HepG2 (cell line): ENCODE results near the gene ZNF669. TPM values are rescaled to one million over a fixed set of nuclear protein-coding genes. Genes with fewer than 3 reads are reported as not detected.

ENCODE experiments used
- ATAC-seq: fragments of 200-7000 bp; cut with Tn5 transposase; 3 replicates; pipeline ENCODE4 v1.9.1; 2020; ENCODE audit warnings: mild to moderate bottlenecking, moderate library complexity
- BruUV-seq: library from RNA; stranded (reverse); fragments of 400-500 nt; replicated peaks from 2 replicates; lab custom pipeline; 2021; lab: Mats Ljungman, UMichigan
- CTCF ChIA-PET: fragments of 300-600 bp; formaldehyde crosslinking; extraction: SDS; loops from one replicate; lab custom pipeline; 2021; ENCODE audit warnings: low total read pairs, inconsistent platforms, low intra/inter-chr PET ratio; lab: Yijun Ruan, JAX
- POLR2A ChIA-PET: fragments of 350-600 bp; sonication (Branson Sonifier 250); formaldehyde crosslinking; loops from one replicate; lab custom pipeline; 2020; ENCODE audit warnings: antibody characterized with exemption, inconsistent platforms; lab: Yijun Ruan, JAX
- DNase-seq: peaks from one replicate; pipeline ENCODE4 v3.0.0-alpha.2; 2015; ENCODE audit warnings: low spot score
- FAIRE-seq: peaks from 3 replicates; lab custom pipeline; 2011; peaks lifted over from hg19 to GRCh38; lab: Jason Lieb, UNC
- H2AFZ ChIP-seq: one replicate; pipeline ENCODE4 v1.6.1; 2011; ENCODE audit warnings: low read length, inconsistent platforms
- H3K27ac ChIP-seq: fragments of 300-600 bp; 3 replicates; pipeline ENCODE4 v1.8.0; 2011; ENCODE audit warnings: mixed run types, mild to moderate bottlenecking, mixed read lengths, low read length, inconsistent platforms; ENCODE audit not compliant: insufficient read depth; ENCODE audit errors: extremely low read length
- H3K27me3 ChIP-seq, 2 experiments: fragments of 200-600 bp in 1 of 2; 2 replicates in 1 of 2; 3 replicates in 1 of 2; pipeline versions ENCODE4 v1.6.0 to v1.8.0; 2011; ENCODE audit warnings: low read length in 2 of 2, mild to moderate bottlenecking in 2 of 2, moderate library complexity in 2 of 2, inconsistent platforms in 1 of 2; ENCODE audit not compliant: insufficient read depth in 2 of 2, control insufficient read depth in 1 of 2
- H3K36me3 ChIP-seq, 2 experiments: fragments of 200-600 bp in 1 of 2; replicated peaks in 1 of 2; 2 replicates in 1 of 2; 3 replicates in 1 of 2; pipeline versions ENCODE4 v1.5.1 to v1.8.0; 2011; ENCODE audit warnings: low read length in 2 of 2, inconsistent platforms in 1 of 2; ENCODE audit not compliant: insufficient read depth in 2 of 2, control insufficient read depth in 1 of 2
- H3K4me1 ChIP-seq: 2 replicates; pipeline ENCODE4 v1.5.1; 2012; ENCODE audit warnings: low read length, inconsistent platforms; ENCODE audit not compliant: insufficient read depth
- H3K4me2 ChIP-seq: 2 replicates; pipeline ENCODE4 v1.6.0; 2011; ENCODE audit warnings: low read depth, low read length, inconsistent platforms
- H3K4me3 ChIP-seq, 3 experiments: fragments of 200-600 bp in 1 of 3; sonication (generic), shearing (Covaris generic) in 1 of 3; replicated peaks in 1 of 3; 2 replicates each; pipeline ENCODE4 v1.5.1; 2011 to 2016; ENCODE audit warnings: low read length in 3 of 3, inconsistent platforms in 2 of 3, low read depth in 2 of 3, mild to moderate bottlenecking in 2 of 3, control low read depth in 1 of 3, mixed read lengths in 1 of 3; ENCODE audit not compliant: insufficient read depth in 1 of 3
- H3K79me2 ChIP-seq: one replicate; pipeline ENCODE4 v1.6.1; 2011; ENCODE audit warnings: low read length, inconsistent platforms; ENCODE audit not compliant: insufficient read depth
- H3K9ac ChIP-seq: 2 replicates; pipeline ENCODE4 v1.6.0; 2011; ENCODE audit warnings: mild to moderate bottlenecking, low read depth, low read length, inconsistent platforms; ENCODE audit not compliant: insufficient read depth
- H3K9me3 ChIP-seq: 2 replicates; pipeline ENCODE4 v1.5.1; 2012; ENCODE audit warnings: mild to moderate bottlenecking, low read length
- H4K20me1 ChIP-seq: 2 replicates; pipeline ENCODE4 v1.6.0; 2011; ENCODE audit warnings: inconsistent platforms, mild to moderate bottlenecking, low read length, moderate library complexity; ENCODE audit not compliant: insufficient read depth
- GTF2F1 ChIP-seq: fragments of 150-350 bp; IDR thresholded peaks from 2 replicates; pipeline ENCODE4 v1.6.1; 2014; ENCODE audit warnings: low read length
- KLF6 ChIP-seq: IDR thresholded peaks from 2 replicates; pipeline ENCODE4 v1.8.0; 2016; ENCODE audit warnings: missing biosample characterization, missing genetic modification reagents
- NFIB ChIP-seq: sonication (generic); formaldehyde crosslinking; IDR thresholded peaks from 2 replicates; pipeline ENCODE4 v1.9.0; 2021; ENCODE audit warnings: missing genetic modification reagents, mild to moderate bottlenecking, borderline replicate concordance
- NKX3-1 ChIP-seq: sonication (generic); formaldehyde crosslinking; IDR thresholded peaks from 2 replicates; pipeline ENCODE4 v1.5.0; 2020; ENCODE audit warnings: missing genetic modification reagents
- SIX4 ChIP-seq: sonication (generic); formaldehyde crosslinking; IDR thresholded peaks from 2 replicates; pipeline ENCODE4 v1.4.0; 2020; ENCODE audit warnings: missing genetic modification reagents
- SRF ChIP-seq: IDR thresholded peaks from 2 replicates; pipeline ENCODE4 v1.6.1; 2011; ENCODE audit warnings: mild to moderate bottlenecking, low read depth, low read length, moderate library complexity
- ZFP62 ChIP-seq: sonication (generic); formaldehyde crosslinking; IDR thresholded peaks from 2 replicates; pipeline ENCODE4 v1.4.0; 2020; ENCODE audit warnings: missing genetic modification reagents
- ZNF24 ChIP-seq: fragments of 450-650 bp; IDR thresholded peaks from 2 replicates; pipeline ENCODE4 v1.6.1; 2017; ENCODE audit warnings: antibody characterized with exemption, mild to moderate bottlenecking
- ZNF263 ChIP-seq: sonication (generic); formaldehyde crosslinking; IDR thresholded peaks from 2 replicates; pipeline ENCODE4 v1.4.0; 2020; ENCODE audit warnings: missing genetic modification reagents
- WGBS: methylation state at CpG from one replicate; pipeline ENCODE4 v1.1.6; 2017; ENCODE audit warnings: low lambda C conversion rate; 5-methylcytosine and 5-hydroxymethylcytosine counted together
- in situ Hi-C: cut with HindIII; loops from 2 replicates; pipeline ENCODE4 v1.10.0; 2017; ENCODE audit warnings: low pct_unique_long_range_greater_than_20kb; ENCODE audit not compliant: extremely low pct_ligation_motif_present
- intact Hi-C: fragments of 100-400 bp; cut with micrococcal nuclease; formaldehyde crosslinking; loops from one replicate; pipeline ENCODE4 v1.10.0; 2022; ENCODE audit not compliant: unreplicated experiment
- polyA plus RNA-seq, 8 experiments: library from polyadenylated mRNA; depleted of rRNA in 3 of 8; stranded (reverse) in 7 of 8; unstranded in 1 of 8; fragments of >200 nt; fragmentation: Illumina TruSeq in 4 of 8; extraction: Trizol in 4 of 8; gene quantifications; 2 replicates each; pipeline versions ENCODE4 v1.2.1 to v1.2.3, GENCODE V29; 2011 to 2016; ENCODE audit warnings: low read depth in 4 of 8, missing spikeins in 1 of 8, mixed read lengths in 1 of 8; ENCODE audit not compliant: insufficient read depth in 1 of 8
- total RNA-seq, 5 experiments: library from RNA; depleted of rRNA; stranded (reverse); fragments of >200 nt; fragmentation: Illumina TruSeq; extraction: Trizol; gene quantifications; 2 replicates each; pipeline ENCODE4 v1.2.3, GENCODE V29; 2016; ENCODE audit warnings: low read depth in 1 of 5
- TF ChIP-seq, protein P1 (sequence below): sonication (generic); formaldehyde crosslinking; IDR thresholded peaks from 2 replicates; pipeline ENCODE4 v1.4.0; 2020; ENCODE audit warnings: low read depth, mild to moderate bottlenecking, missing genetic modification reagents
- TF ChIP-seq, protein P2 (sequence below): sonication (generic); formaldehyde crosslinking; IDR thresholded peaks from 2 replicates; pipeline ENCODE4 v1.4.0; 2020; ENCODE audit warnings: mild to moderate bottlenecking, missing genetic modification reagents
- TF ChIP-seq, protein P3 (sequence below), 2 experiments: sonication (generic) in 1 of 2; formaldehyde crosslinking in 1 of 2; IDR thresholded peaks; 2 replicates each; pipeline versions ENCODE4 v1.4.0 to v1.6.1; 2016 to 2020; ENCODE audit warnings: borderline replicate concordance in 1 of 2, low read depth in 1 of 2, mild to moderate bottlenecking in 1 of 2, missing genetic modification reagents in 1 of 2

ZNF669 gene
- total and polyA plus RNA-seq, 2 of the 13 experiments (the other 11 are each of a cell fraction or from before 2014, with no cell fraction given), result 3.1 to 14.6 TPM

DNA sequence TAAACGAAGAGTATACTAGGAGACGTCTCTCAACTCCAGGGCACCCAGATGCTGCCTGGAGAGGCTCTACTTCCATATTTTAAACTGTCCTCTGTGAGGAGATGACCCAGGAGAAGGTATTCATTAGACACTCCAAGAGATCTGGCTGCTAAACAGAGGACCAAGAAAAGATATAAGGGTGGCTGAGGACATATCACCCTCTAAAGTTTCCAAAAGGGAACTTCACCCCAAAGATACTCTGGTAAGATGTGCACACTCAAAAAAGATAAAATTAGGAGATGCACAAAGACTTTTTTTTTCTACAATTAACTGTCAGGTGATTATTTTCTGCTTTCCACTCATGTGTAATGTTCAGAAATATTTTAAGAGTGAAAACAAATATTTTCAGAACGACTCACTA is 26.9 kb downstream of the ZNF669 start:
- no peak for DNase-seq
- no peak for TF ChIP-seq SIX4 (CRISPR knock-in tag)
- TF ChIP-seq, protein P1, sequence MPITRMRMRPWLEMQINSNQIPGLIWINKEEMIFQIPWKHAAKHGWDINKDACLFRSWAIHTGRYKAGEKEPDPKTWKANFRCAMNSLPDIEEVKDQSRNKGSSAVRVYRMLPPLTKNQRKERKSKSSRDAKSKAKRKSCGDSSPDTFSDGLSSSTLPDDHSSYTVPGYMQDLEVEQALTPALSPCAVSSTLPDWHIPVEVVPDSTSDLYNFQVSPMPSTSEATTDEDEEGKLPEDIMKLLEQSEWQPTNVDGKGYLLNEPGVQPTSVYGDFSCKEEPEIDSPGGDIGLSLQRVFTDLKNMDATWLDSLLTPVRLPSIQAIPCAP, result no peak
- TF ChIP-seq NFIB (CRISPR knock-in tag), result no peak
- no peak for TF ChIP-seq GTF2F1
- TF ChIP-seq, protein P2, sequence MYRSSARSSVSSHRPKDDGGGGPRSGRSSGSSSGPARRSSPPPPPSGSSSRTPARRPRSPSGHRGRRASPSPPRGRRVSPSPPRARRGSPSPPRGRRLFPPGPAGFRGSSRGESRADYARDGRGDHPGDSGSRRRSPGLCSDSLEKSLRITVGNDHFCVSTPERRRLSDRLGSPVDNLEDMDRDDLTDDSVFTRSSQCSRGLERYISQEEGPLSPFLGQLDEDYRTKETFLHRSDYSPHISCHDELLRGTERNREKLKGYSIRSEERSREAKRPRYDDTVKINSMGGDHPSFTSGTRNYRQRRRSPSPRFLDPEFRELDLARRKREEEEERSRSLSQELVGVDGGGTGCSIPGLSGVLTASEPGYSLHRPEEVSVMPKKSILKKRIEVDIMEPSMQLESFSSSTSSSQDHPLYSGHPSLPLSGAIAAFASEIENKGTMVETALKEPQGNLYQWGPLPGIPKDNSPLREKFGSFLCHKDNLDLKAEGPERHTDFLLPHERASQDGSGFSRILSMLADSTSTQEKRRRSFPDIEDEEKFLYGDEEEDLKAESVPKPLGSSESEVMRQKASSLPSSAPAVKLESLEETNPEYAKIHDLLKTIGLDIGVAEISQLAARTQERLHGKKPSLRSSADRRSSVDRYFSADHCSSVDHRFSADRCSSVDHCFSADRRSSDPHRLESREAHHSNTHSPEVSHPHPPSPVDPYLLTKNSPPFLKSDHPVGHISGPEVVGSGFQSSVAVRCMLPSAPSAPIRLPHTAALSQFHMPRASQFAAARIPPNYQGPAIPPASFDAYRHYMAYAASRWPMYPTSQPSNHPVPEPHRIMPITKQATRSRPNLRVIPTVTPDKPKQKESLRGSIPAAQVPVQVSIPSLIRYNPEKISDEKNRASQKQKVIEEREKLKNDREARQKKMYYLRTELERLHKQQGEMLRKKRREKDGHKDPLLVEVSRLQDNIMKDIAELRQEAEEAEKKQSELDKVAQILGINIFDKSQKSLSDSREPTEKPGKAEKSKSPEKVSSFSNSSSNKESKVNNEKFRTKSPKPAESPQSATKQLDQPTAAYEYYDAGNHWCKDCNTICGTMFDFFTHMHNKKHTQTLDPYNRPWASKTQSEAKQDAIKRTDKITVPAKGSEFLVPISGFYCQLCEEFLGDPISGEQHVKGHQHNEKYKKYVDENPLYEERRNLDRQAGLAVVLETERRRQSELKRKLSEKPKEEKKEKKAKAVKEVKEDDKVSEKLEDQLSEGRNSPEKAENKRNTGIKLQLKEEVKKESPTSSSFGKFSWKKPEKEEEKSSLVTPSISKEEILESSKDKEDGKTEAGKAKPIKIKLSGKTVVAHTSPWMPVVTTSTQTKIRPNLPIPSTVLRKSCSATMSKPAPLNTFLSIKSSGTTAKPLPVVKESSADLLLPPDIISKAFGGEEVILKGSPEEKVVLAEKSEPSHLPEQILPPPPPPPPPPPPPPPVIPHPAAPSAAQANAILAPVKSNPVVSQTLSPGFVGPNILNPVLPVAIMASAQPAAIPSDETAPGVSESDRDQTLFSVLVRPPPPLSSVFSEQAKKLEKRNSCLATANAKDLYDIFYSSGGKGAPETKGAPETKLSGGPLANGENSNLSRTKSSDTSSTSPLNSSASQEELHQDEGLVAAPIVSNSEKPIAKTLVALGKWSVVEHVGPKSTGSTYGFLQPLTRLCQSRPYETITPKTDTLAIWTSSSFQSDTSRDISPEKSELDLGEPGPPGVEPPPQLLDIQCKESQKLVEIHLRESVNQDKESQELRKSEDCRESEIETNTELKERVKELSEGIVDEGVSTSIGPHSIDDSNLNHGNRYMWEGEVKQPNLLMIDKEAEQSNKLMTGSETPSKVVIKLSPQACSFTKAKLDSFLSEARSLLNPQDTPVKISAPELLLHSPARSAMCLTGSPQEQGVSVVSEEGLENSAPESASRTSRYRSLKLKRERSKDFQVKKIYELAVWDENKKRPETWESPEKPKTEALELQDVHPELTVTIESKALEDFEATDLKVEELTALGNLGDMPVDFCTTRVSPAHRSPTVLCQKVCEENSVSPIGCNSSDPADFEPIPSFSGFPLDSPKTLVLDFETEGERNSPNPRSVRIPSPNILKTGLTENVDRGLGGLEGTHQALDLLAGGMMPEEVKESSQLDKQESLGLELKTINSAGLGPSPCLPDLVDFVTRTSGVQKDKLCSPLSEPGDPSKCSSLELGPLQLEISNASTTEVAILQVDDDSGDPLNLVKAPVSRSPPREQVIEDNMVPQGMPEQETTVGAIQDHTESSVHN, result no peak
- TF ChIP-seq NKX3-1 (CRISPR knock-in tag), result no peak
- TF ChIP-seq, protein P3, sequence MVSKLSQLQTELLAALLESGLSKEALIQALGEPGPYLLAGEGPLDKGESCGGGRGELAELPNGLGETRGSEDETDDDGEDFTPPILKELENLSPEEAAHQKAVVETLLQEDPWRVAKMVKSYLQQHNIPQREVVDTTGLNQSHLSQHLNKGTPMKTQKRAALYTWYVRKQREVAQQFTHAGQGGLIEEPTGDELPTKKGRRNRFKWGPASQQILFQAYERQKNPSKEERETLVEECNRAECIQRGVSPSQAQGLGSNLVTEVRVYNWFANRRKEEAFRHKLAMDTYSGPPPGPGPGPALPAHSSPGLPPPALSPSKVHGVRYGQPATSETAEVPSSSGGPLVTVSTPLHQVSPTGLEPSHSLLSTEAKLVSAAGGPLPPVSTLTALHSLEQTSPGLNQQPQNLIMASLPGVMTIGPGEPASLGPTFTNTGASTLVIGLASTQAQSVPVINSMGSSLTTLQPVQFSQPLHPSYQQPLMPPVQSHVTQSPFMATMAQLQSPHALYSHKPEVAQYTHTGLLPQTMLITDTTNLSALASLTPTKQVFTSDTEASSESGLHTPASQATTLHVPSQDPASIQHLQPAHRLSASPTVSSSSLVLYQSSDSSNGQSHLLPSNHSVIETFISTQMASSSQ (IDR thresholded peaks at IDR 0.05; ENCODE audit: low read depth), result no peak
- TF ChIP-seq, protein P3 (CRISPR knock-in tag; IDR thresholded peaks at IDR 0.05; ENCODE audit: borderline replicate concordance), result no peak
- no peak for TF ChIP-seq KLF6 (CRISPR knock-in tag)
- no peak for TF ChIP-seq SRF
- no peak for TF ChIP-seq ZFP62 (CRISPR knock-in tag)
- no peak for TF ChIP-seq ZNF24
- TF ChIP-seq ZNF263, result no peak

More for the DNA sequence above, 26.9 kb downstream of the ZNF669 start:
- H3K27me3 ChIP-seq, result no peaks in the 10 kb centered on the region; a peak in 1 of 5 replicates
- ChIA-PET CTCF (no interaction called here), POLR2A (no interaction called here)
- H3K36me3 ChIP-seq, result no peaks in the 10 kb centered on the region
- 35% methylated on average over 3 of the region's 3 CpGs for WGBS
- no TSS peak for BruUV-seq
- H3K9me3 ChIP-seq, result no peaks in the 10 kb centered on the region
- intact Hi-C loops, result loop anchor here (2.0 kb wide), 1 partner anchor 68 kb away; the partner anchor contains the start of gene ZNF695
- H3K4me3 ChIP-seq, result peak overlapping the region; percentile 36 to 86 (median 82); a peak in 5 of 6 replicates
- H2AFZ ChIP-seq, result no peak overlapping the region
- in situ Hi-C loops, result no loop called here
- H3K4me1 ChIP-seq, result peaks cover 43% of the 10 kb centered on the region
- H3K27ac ChIP-seq, result peak overlapping the region; percentile 90
- peak overlapping the region; percentile 87 for H3K9ac ChIP-seq
- H3K79me2 ChIP-seq, result peaks cover 59% of the 10 kb centered on the region
- peak overlapping the region; percentile 63 for H3K4me2 ChIP-seq
- FAIRE-seq (no peak), ATAC-seq (no peak)
- H4K20me1 ChIP-seq, result peaks cover 10% of the 10 kb centered on the region
